ENCODE data around the gene NUTM2E. TPM values are rescaled to one million over a fixed set of nuclear protein-coding genes. Genes with fewer than 3 reads are reported as not detected.
"Not testable (repeated sequence)": the region's sequence is repeated elsewhere in the genome, so short reads cannot be mapped to it uniquely, and the experiment has no call there.

NUTM2E gene
- total and polyA plus RNA-seq, 9 of the 15 experiments (the other 6 are each of a cell fraction or from before 2014, with no cell fraction given), result 0.05 to 0.18 (median 0.08) TPM; not detected in 4

DNA sequence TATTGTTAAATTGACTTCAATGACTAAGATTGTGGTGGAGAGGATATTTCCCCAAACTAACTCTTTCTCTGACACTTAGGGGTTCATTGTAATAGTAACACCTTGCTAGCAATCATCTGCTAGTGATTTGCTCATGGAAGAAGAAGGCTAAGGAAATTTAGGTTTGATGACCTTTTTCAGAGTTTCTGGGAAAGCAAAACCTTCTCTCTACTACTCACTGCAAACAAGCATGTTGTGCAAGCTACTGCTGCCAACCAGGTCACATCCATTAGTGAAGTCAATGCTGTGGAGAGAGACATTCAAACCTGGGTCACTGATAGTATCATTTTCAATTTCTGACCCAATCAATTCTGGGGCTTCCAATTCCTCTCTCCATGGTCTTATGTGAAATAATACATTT is 14.6 kb upstream of the NUTM2E start:
- DNase-seq (ENCODE audit: extremely low read depth in 1 of 4, low spot score in 3 of 4); H3K4me3 ChIP-seq; BruUV-seq (replicated peaks); H3K9ac ChIP-seq (ENCODE audit: insufficient read depth in 1 of 2, low read depth in 2 of 2, low read length in 2 of 2); intact Hi-C loops (cut with micrococcal nuclease); FAIRE-seq; H3K4me2 ChIP-seq (ENCODE audit: insufficient read depth, low read length); H3K27me3 ChIP-seq (ENCODE audit: control insufficient read depth in 2 of 2, insufficient read depth in 2 of 2, low read length in 2 of 2); CTCF ChIA-PET (ENCODE audit: low intra/inter-chr PET ratio); H2AFZ ChIP-seq (ENCODE audit: low read depth, low read length); H3K79me2 ChIP-seq (ENCODE audit: control insufficient read depth, insufficient read depth, low read length); H3K4me1 ChIP-seq (replicated peaks in 1 of 2; ENCODE audit: control insufficient read depth in 2 of 2, insufficient read depth in 2 of 2, low read length in 2 of 2); H4K20me1 ChIP-seq (replicated peaks; ENCODE audit: control insufficient read depth, insufficient read depth, low read length); ATAC-seq; H3K27ac ChIP-seq (ENCODE audit: extremely low read depth, low read depth, low read length); POLR2A ChIA-PET; H3K36me3 ChIP-seq (ENCODE audit: control insufficient read depth, insufficient read depth, low read length); H3K9me3 ChIP-seq (replicated peaks; ENCODE audit: control insufficient read depth, insufficient read depth, low read depth, low read length); H3K9me1 ChIP-seq (ENCODE audit: control insufficient read depth, insufficient read depth, low read length); in situ Hi-C loops (cut with MboI): not testable (repeated sequence)

DNA sequence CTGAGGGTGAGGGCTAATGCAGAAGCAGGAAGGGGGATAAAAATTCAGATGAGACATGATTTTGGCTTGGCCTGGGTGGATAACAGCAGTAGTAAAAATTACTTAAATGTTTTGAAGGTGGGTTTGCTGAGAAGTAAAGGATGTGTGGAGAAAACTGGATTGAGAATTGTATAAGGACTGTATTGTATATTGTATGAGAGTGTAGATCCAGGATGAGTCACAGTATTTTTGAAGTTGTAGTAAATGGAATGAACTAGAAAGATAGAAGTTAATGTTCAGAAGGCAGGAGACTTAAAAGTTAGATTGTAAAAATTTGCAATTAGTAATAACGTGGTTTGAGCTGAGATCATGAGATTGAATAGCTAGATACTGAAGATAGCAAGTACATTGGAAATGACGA is 10.2 kb upstream of the NUTM2E start:
- in situ Hi-C loops (cut with MboI); H4K20me1 ChIP-seq (replicated peaks; ENCODE audit: control insufficient read depth, insufficient read depth, low read length); H3K9ac ChIP-seq (ENCODE audit: insufficient read depth in 1 of 2, low read depth in 2 of 2, low read length in 2 of 2); H3K36me3 ChIP-seq (ENCODE audit: control insufficient read depth, insufficient read depth, low read length); H3K4me3 ChIP-seq; H3K4me1 ChIP-seq (replicated peaks in 1 of 2; ENCODE audit: control insufficient read depth in 2 of 2, insufficient read depth in 2 of 2, low read length in 2 of 2); H3K27me3 ChIP-seq (ENCODE audit: control insufficient read depth in 2 of 2, insufficient read depth in 2 of 2, low read length in 2 of 2); H3K27ac ChIP-seq (ENCODE audit: extremely low read depth, low read depth, low read length); DNase-seq (ENCODE audit: extremely low read depth in 1 of 4, low spot score in 3 of 4); POLR2A ChIA-PET; H2AFZ ChIP-seq (ENCODE audit: low read depth, low read length); H3K9me3 ChIP-seq (replicated peaks; ENCODE audit: control insufficient read depth, insufficient read depth, low read depth, low read length); H3K79me2 ChIP-seq (ENCODE audit: control insufficient read depth, insufficient read depth, low read length); CTCF ChIA-PET (ENCODE audit: low intra/inter-chr PET ratio); BruUV-seq (replicated peaks); intact Hi-C loops (cut with micrococcal nuclease); FAIRE-seq; H3K9me1 ChIP-seq (ENCODE audit: control insufficient read depth, insufficient read depth, low read length); H3K4me2 ChIP-seq (ENCODE audit: insufficient read depth, low read length); ATAC-seq: not testable (repeated sequence)
- no CpG with 5 or more reads among the region's 2 CpGs for WGBS (ENCODE audit: insufficient coverage, low coverage, missing lambda C conversion rate)

- H3K27ac ChIP-seq (ENCODE audit: extremely low read depth, low read depth, low read length); H3K9me3 ChIP-seq (replicated peaks; ENCODE audit: control insufficient read depth, insufficient read depth, low read depth, low read length); POLR2A ChIA-PET; FAIRE-seq; H3K36me3 ChIP-seq (ENCODE audit: control insufficient read depth, insufficient read depth, low read length); H3K4me2 ChIP-seq (ENCODE audit: insufficient read depth, low read length); H3K4me3 ChIP-seq; H3K27me3 ChIP-seq (ENCODE audit: control insufficient read depth in 2 of 2, insufficient read depth in 2 of 2, low read length in 2 of 2); H4K20me1 ChIP-seq (replicated peaks; ENCODE audit: control insufficient read depth, insufficient read depth, low read length); DNase-seq (ENCODE audit: extremely low read depth in 1 of 4, low spot score in 3 of 4); H2AFZ ChIP-seq (ENCODE audit: low read depth, low read length); H3K4me1 ChIP-seq (replicated peaks in 1 of 2; ENCODE audit: control insufficient read depth in 2 of 2, insufficient read depth in 2 of 2, low read length in 2 of 2); BruUV-seq (replicated peaks); ATAC-seq; CTCF ChIA-PET (ENCODE audit: low intra/inter-chr PET ratio); H3K9ac ChIP-seq (ENCODE audit: insufficient read depth in 1 of 2, low read depth in 2 of 2, low read length in 2 of 2); H3K9me1 ChIP-seq (ENCODE audit: control insufficient read depth, insufficient read depth, low read length): not testable (repeated sequence)
- intact Hi-C loops (cut with micrococcal nuclease), result loop anchor here (5.0 kb wide), 1 partner anchor 104 kb away; no protein-coding TSS in a partner anchor
- 88% methylated on average over 5 of the region's 6 CpGs for WGBS (ENCODE audit: insufficient coverage, low coverage, missing lambda C conversion rate)
- in situ Hi-C loops (cut with MboI), result loop anchor here (5.0 kb wide), 1 partner anchor 171 kb away; no protein-coding TSS in a partner anchor
- H3K79me2 ChIP-seq (ENCODE audit: control insufficient read depth, insufficient read depth, low read length), result peaks cover 30% of the 10 kb centered on the region
These were observed 3.2 kb upstream of the NUTM2E start for GRCh38 chr10:79823387-79823786.

Data from K562 (cell line).